ENCODE results near the gene NAV2. TPM values are rescaled to one million over a fixed set of nuclear protein-coding genes. Genes with fewer than 3 reads are reported as not detected.
A peak's percentile ranks its signal among the peaks of the same experiment; 100 is the strongest.
"Not testable (repeated sequence)": the region's sequence is repeated elsewhere in the genome, so short reads cannot be mapped to it uniquely, and the experiment has no call there.

NAV2 gene
- total RNA-seq, 1 experiment from 2014 or later, result 32.3 TPM

DNA sequence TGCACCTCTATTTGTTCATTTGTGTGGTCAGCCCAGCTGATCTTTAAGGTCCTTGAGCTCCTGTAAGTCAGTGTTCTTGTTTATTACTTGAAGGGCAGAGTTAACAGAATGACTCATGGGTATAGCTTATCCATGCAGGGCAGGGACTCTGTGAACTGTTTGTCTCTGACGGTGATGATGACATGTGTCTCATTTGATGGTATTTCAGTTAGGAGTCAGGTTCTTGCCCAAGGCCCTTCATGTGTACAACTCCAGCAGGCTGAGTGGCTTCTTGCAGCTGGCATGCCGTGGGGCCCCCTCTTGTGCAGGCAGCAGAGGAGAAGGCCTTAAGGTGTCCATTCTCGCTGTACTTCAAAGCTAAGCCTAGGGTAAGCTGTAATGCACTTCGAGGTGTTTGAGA is 282.5 kb downstream of the NAV2 start:
- DNase-seq (ENCODE audit: low read depth), result peak; percentile 92

DNA sequence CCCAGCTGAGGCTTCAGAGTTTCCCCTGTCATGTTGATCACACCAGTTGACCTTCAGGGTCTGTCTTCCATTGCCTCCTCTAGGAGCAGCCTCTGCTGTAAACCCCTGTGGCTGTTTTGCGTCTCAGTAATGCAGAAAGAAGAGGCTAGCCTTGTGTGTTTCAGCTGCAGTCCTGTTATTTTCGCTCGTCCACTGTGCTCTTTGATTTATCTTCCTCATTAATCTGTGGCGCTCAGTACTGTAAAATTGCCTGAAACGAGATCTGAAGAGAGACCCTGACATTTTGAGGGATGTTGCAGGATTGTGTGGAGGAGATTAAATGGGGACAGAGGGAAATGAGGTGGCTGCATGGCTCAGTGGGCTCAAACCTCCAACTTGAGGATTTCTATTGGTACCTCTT is 283.9 kb downstream of the NAV2 start:
- no peak for DNase-seq (ENCODE audit: low read depth)

DNA sequence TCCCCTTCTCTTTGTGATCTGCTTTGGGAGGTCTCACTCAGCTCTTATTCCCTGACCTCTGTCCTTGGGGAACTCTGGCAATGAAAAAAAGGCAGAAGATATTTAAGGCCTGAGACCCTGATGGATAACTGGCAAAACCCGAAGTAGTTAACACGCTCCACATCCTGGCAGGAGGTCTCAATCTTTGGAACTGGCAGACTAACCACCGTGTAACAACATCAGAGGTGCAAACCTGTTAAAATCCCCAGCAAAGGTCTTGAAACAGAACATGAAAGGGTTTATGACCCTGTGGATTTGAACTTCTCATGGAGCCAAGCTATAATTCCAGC is 287.3 kb downstream of the NAV2 start:
- DNase-seq (ENCODE audit: low read depth), result no peak

DNA sequence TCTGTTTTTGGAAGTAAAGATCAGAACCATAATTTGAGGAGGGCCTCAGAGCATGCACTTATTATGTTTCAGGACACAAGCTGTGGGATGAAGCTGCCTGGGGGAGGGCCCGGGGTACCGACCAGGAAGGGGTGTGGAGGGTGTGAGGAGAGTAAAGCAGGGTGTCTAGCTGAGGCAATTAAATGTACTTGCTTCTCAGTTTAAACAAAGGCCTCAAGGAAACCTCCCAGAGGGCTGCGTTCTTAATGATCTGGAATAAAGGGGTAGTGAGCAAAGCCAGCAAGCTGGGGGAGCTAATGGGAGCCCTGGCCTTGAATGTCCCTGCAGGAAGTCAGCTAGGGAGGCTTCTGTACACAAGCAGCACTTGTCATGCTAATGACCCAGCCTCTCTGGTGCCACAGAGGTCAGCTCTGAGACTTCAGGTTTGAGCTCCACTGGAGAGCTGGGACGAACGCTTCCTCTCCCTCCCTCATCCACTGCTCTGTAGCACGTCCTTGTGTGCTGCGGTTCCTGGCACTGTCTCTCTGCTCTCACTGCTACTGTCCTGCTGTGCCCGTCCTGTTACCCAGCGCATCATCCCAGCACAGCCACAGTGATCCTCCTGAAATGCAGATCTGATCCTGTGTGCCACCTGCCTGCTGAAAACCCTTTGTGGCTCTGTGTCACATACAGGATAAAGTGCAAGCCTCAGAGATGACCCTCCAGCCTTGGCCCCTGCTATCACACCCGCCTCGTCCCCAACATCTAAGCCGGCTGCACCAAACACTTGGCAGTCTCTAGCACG is 287.9 kb downstream of the NAV2 start:
- DNase-seq (ENCODE audit: low read depth), result no peak

DNA sequence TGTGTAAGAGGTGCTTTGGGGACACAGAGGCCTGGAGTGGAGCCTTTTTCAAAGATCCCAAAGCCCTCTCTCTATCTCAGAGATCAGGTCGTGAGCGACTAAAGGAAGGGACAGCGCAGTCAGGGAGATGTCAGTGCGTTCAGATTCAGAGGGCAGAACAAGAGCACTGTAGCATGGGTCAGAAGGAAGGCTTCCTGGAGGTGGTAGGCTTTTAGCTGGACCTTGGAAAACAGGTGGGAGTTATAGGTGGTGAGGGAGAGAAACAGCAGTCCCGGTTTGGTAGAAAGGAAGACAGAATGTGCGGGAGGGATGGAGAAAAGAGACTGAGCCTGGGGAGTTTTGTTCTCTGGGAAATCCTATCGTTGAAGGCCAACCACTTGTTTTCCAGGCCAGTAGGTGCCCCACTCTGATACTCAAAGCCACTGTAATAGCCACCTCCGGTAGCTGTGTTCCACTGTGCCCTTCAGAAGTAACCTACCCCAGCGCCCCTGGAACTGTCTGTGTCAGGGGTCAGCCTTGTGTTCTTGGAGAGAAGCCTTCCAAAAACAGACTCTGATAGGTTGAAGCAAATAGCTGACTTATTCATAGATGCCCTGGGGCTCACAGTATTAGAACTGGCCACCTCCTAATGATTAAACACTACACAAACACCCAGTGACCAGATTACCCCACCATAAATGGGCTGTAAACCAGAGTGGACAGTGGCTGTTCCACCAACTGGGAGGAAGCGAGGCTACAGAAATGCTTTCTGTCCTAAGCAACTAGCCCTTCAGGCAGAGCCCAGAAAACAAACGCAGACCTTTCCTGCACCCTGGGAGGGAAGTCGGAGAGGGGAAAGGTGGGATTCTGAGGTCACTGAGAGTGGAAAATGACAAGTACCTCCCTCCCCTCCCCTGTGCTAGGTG is 289.9 kb downstream of the NAV2 start:
- no peak for DNase-seq (ENCODE audit: low read depth)

DNA sequence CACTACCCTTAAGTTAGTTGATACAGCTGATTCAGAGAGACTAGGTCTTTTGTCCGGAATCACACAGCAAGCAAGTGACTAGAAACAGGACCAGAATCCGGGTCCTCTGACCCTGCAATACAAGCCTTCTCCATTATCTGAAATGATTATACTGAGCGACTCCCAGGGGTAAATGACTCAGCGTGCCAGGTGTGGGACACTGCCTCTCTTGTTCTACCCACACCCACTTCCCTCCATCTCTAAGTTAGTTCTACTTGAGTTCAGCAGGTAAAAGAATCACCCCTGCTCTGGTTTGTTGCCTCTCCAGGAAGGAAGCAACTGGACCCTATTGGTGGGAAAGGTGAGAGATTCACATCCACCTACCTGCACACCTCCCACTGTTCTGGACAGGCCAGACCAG is 290.7 kb downstream of the NAV2 start:
- DNase-seq (ENCODE audit: low read depth), result no peak

DNA sequence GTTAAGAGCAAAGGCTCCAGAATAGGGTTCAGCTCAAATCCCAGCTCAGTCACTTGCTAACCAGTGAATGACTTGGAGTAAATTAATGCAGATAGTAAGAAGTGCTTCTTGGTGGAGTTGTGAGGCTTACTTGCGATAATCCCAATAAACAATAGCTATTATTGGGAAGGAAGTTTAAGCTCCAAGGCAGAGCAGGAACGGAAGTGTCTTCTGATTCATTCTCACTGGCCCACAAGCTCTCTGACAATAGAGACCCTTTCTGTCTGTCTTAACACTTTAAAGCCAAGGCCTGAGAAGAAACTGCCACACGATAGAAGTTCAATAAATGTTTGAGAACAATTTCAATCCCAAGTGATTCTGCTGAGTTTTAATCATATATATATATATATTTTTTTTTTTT is 292.2 kb downstream of the NAV2 start:
- DNase-seq (ENCODE audit: low read depth), result no peak

DNA sequence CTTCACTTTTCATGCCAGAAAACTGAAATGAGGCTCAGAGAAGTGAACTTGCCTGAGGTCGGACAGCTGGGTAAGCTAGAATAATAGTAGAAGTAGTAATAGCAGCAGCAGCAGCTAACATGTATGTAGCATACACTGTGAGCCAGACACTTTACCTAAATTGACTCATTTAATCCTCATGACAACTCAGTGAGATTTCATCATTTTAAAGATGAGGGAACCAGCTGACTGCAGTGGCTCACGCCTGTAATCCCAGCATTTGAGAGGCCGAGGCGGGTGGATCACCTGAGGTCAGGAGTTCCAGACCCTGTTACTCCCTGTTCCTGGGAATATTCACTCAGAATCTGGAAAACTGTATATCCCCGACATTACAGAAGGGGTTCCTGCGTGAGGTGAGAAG is 293.1 kb downstream of the NAV2 start:
- DNase-seq (ENCODE audit: low read depth), result no peak

DNA sequence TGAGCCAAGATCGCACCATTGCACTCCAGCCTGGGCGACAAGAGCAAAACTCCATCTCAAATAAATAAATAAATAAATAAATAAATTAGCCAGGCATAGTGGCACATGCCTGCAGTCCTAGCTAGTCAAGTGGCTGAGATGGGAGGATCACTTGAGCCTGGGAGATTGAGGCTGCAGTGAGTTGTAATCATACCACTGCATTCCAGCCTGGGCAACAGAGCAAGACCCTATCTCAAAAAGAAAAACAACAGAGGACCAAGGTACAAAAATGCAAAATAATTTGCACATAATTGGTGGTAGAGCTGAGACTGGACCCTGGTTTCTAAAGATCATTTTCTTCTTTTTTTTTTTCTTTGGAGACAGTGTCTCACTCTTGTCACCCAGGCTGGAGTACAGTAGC is 294.0 kb downstream of the NAV2 start:
- not testable (repeated sequence) for DNase-seq (ENCODE audit: low read depth)

DNA sequence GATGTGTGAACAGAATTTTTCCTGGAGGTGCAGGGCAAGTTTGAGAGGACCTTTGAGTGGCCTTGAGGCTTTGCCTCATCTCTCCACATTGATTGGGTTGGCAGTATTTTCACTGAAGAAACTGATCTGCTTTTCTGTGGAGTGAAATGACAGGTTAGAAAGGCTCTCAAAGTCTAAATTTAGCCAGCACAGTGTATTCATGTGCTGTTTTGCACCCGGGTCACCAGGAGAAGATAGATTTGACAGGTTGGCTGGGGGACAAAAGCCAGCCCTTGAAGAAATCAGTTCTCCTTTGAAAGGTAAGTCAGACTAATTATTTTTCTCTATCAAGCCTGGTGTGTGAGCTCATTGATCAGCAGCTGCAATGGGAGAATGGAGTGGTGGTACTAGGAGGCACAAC is 294.7 kb downstream of the NAV2 start:
- DNase-seq (ENCODE audit: low read depth), result no peak

DNA sequence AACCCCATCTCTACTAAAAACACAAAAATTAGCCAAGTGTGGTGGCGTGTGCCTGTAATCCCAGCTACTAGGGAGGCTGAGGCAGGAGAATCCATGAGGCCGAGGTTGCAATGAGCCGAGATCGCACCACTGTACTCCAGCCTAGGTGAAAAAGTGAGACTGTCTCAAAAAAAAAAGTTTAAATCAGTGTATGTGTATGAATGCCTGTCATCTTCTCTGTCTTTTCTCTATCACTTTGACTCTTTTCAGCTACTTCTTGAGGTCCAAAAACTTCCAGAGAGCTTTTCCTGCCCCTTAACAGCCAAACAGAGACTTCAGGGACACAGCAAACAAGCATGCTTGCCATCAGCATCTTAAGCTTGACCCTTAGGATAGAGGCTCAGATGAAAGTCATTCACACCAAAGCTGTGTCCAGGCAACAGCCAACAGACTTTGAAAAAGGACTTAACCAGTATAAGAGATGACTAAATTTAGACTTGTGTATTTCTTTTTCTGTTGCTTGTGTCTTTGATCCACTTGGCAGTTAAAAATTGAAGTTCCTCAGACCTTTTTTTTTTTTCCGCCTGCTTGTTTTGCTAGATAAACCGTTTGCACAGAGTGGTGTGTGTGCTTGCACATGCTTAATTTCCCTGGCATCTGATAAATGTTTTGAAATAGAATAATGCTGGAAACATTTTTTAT is 295.7 kb downstream of the NAV2 start:
- no peak for DNase-seq (ENCODE audit: low read depth)

DNA sequence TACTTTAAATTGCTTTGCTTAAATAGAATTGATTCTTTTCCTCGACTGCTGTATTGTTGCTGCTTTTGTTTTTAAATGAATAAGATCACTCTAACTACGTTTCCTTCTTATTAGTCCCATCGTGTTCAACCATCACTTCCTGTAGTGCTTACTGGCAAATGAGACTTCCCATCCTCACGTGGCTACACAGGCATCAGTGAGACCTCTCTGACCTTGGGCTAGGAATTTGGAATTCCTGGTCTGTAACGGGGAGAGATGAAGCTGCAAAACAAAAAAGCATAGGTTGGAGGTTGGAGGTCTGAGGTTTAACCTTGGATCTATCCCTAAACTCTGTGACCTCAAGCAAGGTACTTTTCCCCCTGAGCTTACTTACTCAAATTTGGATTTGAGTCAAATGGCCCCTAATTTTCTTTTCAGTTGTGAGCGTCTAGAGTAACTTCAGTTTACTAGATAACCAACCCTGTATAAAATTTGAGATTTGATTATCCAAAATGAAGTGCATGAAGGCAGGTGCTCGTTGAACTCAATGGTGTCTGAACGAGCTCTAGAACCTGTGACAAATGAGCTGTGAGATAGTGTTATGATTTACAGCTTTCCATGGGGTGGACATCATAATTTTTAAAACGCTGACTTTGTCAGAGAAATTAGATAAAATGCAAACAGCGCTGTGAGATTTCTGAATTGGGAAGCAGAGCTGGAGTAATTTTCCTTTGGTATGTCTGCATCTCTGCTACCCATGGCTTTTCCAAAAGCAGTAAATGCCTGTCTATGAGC is 296.4 kb downstream of the NAV2 start:
- no peak for DNase-seq (ENCODE audit: low read depth)

DNA sequence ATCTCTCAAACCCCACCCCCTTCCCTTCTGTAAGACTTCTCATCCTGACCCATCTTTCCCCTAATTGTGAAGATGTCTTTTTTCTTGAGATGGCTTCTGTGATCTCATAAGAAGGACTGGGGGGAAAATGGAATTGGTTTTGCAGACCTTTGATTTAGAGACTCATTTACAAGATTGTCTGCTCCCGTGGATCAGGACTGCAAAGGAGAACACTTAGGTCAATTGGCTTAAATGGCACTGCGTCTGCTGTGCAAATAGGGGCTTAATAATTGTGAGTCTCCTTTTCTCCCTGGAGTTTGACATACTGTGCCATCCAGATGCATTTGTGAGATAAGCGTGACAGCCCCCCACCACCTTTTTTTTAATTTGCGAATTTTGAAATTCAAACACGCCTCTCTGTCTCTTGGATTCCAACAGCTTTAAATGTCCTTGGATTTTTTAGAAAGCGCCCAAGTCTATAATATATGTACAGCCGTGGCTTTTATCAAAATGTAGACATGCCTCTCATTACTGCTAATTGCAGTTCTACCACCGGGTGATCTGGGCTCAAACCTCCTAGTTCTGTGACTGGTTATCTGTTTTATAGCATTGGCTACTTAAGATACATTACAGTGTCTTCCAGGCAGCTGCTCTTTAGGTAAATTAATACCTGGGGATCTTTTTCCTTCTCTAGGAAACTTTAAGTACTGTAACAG is 297.7 kb downstream of the NAV2 start:
- DNase-seq (ENCODE audit: low read depth), result no peak

DNA sequence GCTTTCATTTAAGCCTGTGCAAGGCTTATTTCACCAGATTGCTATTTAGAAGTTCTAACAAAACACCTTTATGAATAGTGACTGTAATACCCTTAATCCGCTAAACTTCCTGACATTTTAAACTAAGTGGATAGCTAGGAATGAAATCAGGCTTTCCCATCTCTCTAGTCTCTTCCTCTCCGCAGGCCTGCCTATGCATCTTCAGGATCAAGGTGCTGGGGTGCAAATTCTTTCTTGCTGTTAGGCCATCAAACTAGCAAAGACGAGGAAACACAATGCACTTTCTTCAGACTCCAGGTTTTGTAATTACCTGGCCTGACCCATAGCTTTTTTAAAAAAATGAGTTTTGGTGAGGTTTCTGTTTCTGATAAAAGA is 298.2 kb downstream of the NAV2 start:
- no peak for DNase-seq (ENCODE audit: low read depth)

DNA sequence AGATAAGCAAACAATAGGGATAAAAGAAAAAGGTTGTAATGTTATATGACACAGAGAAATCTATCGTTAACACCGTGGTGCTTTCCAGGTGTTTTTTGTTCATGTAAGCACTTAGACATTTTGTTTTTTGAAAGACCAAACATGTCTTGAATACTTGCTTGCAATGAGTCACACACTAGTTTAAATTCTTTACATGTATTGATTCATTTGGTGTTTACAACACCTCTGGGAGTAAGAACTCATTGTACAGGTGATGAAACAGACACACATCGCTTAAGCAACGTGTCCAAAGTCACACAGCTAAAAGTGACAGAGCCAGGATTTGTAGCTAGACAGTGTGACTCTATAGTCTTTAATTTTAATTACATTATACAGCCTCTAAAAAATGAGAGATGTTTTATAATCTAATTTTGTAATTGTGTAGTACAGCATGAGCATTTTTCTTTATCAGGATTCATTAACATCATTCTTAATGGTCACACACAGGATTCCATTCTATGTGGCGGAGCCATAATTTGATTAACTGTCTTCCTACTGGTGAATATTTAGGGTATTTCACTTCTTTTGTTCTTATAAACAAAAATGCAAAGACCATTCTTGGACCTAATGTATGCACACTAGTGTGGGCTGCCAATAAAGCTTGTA is 298.8 kb downstream of the NAV2 start:
- no peak for DNase-seq (ENCODE audit: low read depth)

DNA sequence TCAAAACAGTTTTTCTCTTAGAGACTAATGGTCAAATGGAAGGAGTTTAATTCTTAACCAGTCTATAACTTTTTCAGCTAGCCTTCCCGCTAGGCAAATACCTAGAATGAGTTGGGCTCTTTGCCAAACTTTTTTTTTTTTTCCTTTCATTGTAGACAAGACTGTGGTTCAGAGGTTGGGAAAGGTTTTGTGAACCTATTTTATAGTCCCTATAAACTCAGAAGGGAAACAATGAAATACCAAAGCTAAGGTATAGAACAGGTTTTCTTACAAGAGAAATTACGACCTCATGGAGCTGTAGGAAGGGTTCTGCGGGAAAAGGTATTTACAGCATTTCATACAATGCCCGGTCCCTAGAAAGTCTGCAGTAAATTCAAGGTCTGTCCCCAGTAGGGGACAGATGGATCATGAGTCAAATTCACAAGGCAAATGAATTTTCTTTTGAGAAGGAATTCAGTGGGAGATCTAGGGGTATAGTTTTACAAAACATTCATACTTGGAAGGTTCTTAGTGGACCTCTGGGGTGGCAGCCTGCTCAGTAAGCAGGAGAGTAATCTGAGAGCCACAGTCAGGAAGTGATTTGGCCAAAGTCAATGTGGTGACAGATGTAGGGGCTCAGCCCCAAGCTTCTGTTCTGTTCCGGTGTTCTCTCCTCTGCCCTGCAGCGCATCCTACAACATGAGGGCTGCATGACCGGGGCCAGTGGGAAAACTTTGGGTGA is 300.9 kb downstream of the NAV2 start:
- DNase-seq (ENCODE audit: low read depth), result peak; percentile 49

DNA sequence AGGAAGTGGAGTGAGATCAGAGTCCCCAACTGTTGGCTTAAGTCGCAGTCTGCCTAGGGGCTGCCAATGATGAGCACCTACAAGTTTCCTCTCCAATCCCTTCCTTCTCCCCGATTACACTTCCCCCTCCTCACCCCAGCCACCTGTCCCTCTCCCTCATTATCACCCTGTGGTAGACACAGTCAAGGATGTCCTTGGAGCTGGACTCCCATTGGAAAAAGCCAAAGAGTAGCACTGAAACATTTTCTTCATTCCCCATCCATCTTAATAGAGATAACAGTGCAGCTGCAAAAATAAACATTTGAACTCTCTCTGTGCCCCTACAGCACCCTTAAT is 301.4 kb downstream of the NAV2 start:
- no peak for DNase-seq (ENCODE audit: low read depth)

DNA sequence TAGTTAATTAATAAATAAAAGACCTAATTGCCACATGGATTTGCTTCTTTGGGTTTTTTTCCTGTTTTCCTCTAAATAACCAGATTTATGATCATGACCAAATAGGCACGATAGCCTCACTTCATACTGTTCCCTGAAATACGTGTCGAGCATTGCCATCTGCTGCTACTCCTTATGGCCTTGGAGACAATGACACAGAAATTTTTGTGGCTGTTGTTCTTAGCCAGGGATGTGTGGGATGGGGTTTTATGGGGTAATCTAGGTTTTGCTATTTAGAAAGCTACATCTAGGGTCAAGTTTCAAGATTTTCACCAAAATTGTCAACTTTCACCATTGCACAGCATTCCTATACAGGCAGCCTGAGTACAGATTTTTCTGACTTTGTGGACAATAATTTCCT is 302.5 kb downstream of the NAV2 start:
- peak; percentile 57 for DNase-seq (ENCODE audit: low read depth)

DNA sequence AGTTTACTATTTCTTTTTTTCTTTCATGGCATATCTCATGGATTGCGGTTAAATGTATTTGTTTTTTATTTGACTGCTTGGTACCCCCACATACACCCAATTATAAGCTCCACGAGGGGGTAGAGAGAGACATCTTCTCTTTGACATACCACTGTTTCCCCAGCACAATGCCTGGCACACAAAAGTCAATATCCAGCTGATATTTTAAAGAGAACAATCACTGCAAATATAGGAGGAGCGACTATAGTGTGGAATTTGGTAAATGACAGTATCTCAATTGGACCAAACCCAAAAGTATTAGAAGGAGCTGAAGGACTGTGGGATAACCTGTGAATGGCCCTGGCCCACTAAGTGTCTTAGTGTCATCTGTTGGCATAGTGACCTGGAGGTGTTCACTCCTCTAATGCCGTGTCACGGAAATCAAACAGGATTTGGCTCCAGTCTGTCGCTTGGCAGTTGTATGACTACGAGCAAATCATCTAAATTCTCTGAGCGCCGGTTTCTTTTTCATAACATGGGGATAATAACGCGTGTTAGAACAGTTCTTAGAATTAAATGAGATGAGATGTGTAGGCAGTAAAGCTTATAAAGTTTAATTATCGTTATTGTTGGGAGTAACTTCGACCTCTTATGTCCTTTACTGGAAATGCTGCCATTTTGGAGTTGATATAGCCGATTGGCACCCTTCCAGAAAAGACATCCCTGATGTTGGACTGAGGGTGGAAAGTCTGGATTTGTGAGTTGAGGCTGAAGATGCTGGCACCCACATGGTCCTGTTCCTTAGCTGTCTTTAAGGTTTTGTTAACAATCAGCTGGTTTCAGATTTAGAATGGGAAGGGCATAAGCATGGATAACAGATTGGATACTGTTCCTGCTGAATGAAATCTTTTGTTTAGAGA is 303.1 kb downstream of the NAV2 start:
- DNase-seq (ENCODE audit: low read depth), result no peak

Measured in LHCN-M2 (cell line).